H1 (cell line): ENCODE results near the gene PLVAP. TPM values are rescaled to one million over a fixed set of nuclear protein-coding genes. Genes with fewer than 3 reads are reported as not detected.

Source experiments
- CTCF ChIA-PET: fragments of 300-600 bp; sonication (Branson Sonifier 250); formaldehyde crosslinking; loops from one replicate; lab custom pipeline; 2021; ENCODE audit not compliant: partially characterized antibody; lab: Charles Lee
- POLR2A ChIA-PET: fragments of 300-600 bp; sonication (Branson Sonifier 250); formaldehyde crosslinking; loops from one replicate; lab custom pipeline; 2021; ENCODE audit warnings: inconsistent platforms; ENCODE audit not compliant: partially characterized antibody; lab: Charles Lee
- DNase-seq, 2 experiments: peaks; one replicate each; pipeline versions ENCODE4 v3.0.0 to v3.0.0-alpha.2; 2010 to 2022; ENCODE audit warnings: low spot score in 2 of 2, low read depth in 1 of 2, mixed read lengths in 1 of 2
- FAIRE-seq: peaks from 2 replicates; lab custom pipeline; 2011; peaks lifted over from hg19 to GRCh38; lab: Jason Lieb, UNC
- H2AFZ ChIP-seq: 2 replicates; pipeline ENCODE4 v1.8.1; 2012; ENCODE audit warnings: low read length, inconsistent platforms
- H2AK5ac ChIP-seq: 2 replicates; pipeline ENCODE4 v1.6.1; 2013; ENCODE audit warnings: low read depth, low read length
- H2BK120ac ChIP-seq: replicated peaks from 2 replicates; pipeline ENCODE3; 2013; ENCODE audit warnings: low read depth, low read length, inconsistent platforms
- H2BK12ac ChIP-seq: 2 replicates; pipeline ENCODE4 v1.6.1; 2013; ENCODE audit warnings: low read depth, low read length
- H2BK15ac ChIP-seq: 2 replicates; pipeline ENCODE4 v1.6.1; 2013; ENCODE audit warnings: low read length
- H2BK20ac ChIP-seq: 2 replicates; pipeline ENCODE4 v1.6.1; 2013; ENCODE audit warnings: low read length
- H2BK5ac ChIP-seq: 2 replicates; pipeline ENCODE4 v1.6.1; 2013; ENCODE audit warnings: low read depth, low read length
- H3K14ac ChIP-seq: 2 replicates; pipeline ENCODE4 v1.6.1; 2013; ENCODE audit warnings: inconsistent platforms; ENCODE audit not compliant: insufficient read length
- H3K18ac ChIP-seq: 2 replicates; pipeline ENCODE4 v1.6.1; 2013; ENCODE audit warnings: low read length; ENCODE audit errors: extremely low read depth
- H3K23ac ChIP-seq: 2 replicates; pipeline ENCODE4 v1.6.1; 2013; ENCODE audit warnings: inconsistent platforms; ENCODE audit not compliant: insufficient read length
- H3K23me2 ChIP-seq: 2 replicates; pipeline ENCODE4 v1.6.1; 2013; ENCODE audit warnings: low read depth, low read length
- H3K27ac ChIP-seq: 2 replicates; pipeline ENCODE4 v1.6.1; 2011; ENCODE audit warnings: low read depth, low read length, inconsistent platforms
- H3K27me3 ChIP-seq, 4 experiments: replicated peaks in 1 of 4; 1 replicate in 1 of 4; 2 replicates in 3 of 4; pipeline versions ENCODE4 v1.6.1 to v1.8.1; 2011 to 2013; ENCODE audit warnings: low read length in 3 of 4, mild to moderate bottlenecking in 3 of 4, inconsistent platforms in 2 of 4, mixed read lengths in 2 of 4, moderate library complexity in 1 of 4; ENCODE audit not compliant: control insufficient read depth in 3 of 4, insufficient read depth in 3 of 4; ENCODE audit errors: extremely low read depth in 1 of 4
- H3K36me3 ChIP-seq, 4 experiments: 2 replicates each; pipeline versions ENCODE4 v1.6.1 to v1.8.1; 2011 to 2013; ENCODE audit warnings: mild to moderate bottlenecking in 4 of 4, low read length in 3 of 4, moderate library complexity in 2 of 4, control low read depth in 1 of 4, inconsistent platforms in 1 of 4; ENCODE audit not compliant: insufficient read depth in 4 of 4, control insufficient read depth in 2 of 4
- H3K4ac ChIP-seq: replicated peaks from 2 replicates; pipeline ENCODE3; 2013; ENCODE audit warnings: low read length, low read depth, mixed read lengths, inconsistent platforms; ENCODE audit not compliant: insufficient read length
- H3K4me1 ChIP-seq, 4 experiments: replicated peaks in 1 of 4; 1 replicate in 1 of 4; 2 replicates in 3 of 4; pipeline versions ENCODE4 v1.6.1 to v1.8.1; 2011 to 2013; ENCODE audit warnings: low read length in 3 of 4, inconsistent platforms in 2 of 4, mixed read lengths in 1 of 4; ENCODE audit not compliant: insufficient read depth in 4 of 4, control insufficient read depth in 3 of 4
- H3K4me2 ChIP-seq, 2 experiments: 2 replicates each; pipeline versions ENCODE4 v1.6.1 to v1.8.1; 2011 to 2013; ENCODE audit warnings: low read depth in 2 of 2, low read length in 2 of 2, control low read depth in 1 of 2, inconsistent platforms in 1 of 2, mild to moderate bottlenecking in 1 of 2; ENCODE audit not compliant: insufficient read depth in 1 of 2
- H3K4me3 ChIP-seq, 4 experiments: fragments of 200-600, 300-600 bp in 1 of 4; sonication (generic), shearing (Covaris generic), sonication (Bioruptor Twin) in 1 of 4; 2 replicates each; pipeline versions ENCODE4 v1.5.1 to v1.8.1; 2011 to 2016; ENCODE audit warnings: low read length in 4 of 4, low read depth in 3 of 4, control low read depth in 2 of 4, inconsistent platforms in 2 of 4, mild to moderate bottlenecking in 2 of 4, mixed read lengths in 1 of 4, moderate library complexity in 1 of 4; ENCODE audit not compliant: insufficient read depth in 2 of 4; ENCODE audit errors: extremely low read depth in 1 of 4
- H3K56ac ChIP-seq: replicated peaks from 2 replicates; pipeline ENCODE3; 2013; ENCODE audit warnings: low read depth, mild to moderate bottlenecking, mixed read lengths, low read length, inconsistent platforms; ENCODE audit not compliant: insufficient read length
- H3K79me1 ChIP-seq: 2 replicates; pipeline ENCODE4 v1.6.1; 2013; ENCODE audit warnings: low read depth, low read length, control low read depth
- H3K79me2 ChIP-seq, 2 experiments: 2 replicates each; pipeline versions ENCODE4 v1.6.1 to v1.8.1; 2012 to 2013; ENCODE audit warnings: low read length in 2 of 2, mild to moderate bottlenecking in 2 of 2, inconsistent platforms in 1 of 2; ENCODE audit not compliant: insufficient read depth in 2 of 2, control insufficient read depth in 1 of 2
- H3K9ac ChIP-seq, 4 experiments: replicated peaks in 1 of 4; 1 replicate in 1 of 4; 2 replicates in 3 of 4; pipeline versions ENCODE4 v1.6.1 to v1.8.1; 2011 to 2013; ENCODE audit warnings: low read depth in 3 of 4, low read length in 3 of 4, control low read depth in 2 of 4, mild to moderate bottlenecking in 2 of 4, moderate library complexity in 2 of 4, inconsistent platforms in 1 of 4; ENCODE audit errors: extremely low read depth in 1 of 4
- H3K9me3 ChIP-seq, 2 experiments: 2 replicates each; pipeline versions ENCODE4 v1.6.1 to v1.8.1; 2012 to 2013; ENCODE audit warnings: mild to moderate bottlenecking in 2 of 2, moderate library complexity in 2 of 2, control low read depth in 1 of 2, inconsistent platforms in 1 of 2, low read depth in 1 of 2, low read length in 1 of 2, mixed read lengths in 1 of 2; ENCODE audit not compliant: insufficient read depth in 2 of 2
- H4K20me1 ChIP-seq, 2 experiments: replicated peaks in 1 of 2; 2 replicates each; pipeline versions ENCODE3 to v1.8.1; 2011 to 2013; ENCODE audit warnings: inconsistent platforms in 2 of 2, low read length in 2 of 2, mild to moderate bottlenecking in 1 of 2; ENCODE audit not compliant: insufficient read depth in 2 of 2, control insufficient read depth in 1 of 2
- H4K5ac ChIP-seq: 2 replicates; pipeline ENCODE4 v1.6.1; 2013; ENCODE audit warnings: low read length, low read depth, mixed read lengths, inconsistent platforms; ENCODE audit not compliant: insufficient read length
- H4K8ac ChIP-seq: 2 replicates; pipeline ENCODE4 v1.8.0; 2013; ENCODE audit warnings: mild to moderate bottlenecking, moderate library complexity, low read length, inconsistent platforms; ENCODE audit not compliant: insufficient read depth; ENCODE audit errors: extremely low read depth
- H4K91ac ChIP-seq: replicated peaks from 2 replicates; pipeline ENCODE3; 2013; ENCODE audit warnings: low read length, mixed read lengths, inconsistent platforms; ENCODE audit not compliant: insufficient read length
- BRCA1 ChIP-seq: IDR thresholded peaks from 2 replicates; pipeline ENCODE4 v1.6.1; 2012; ENCODE audit warnings: low read depth, low read length, improper control_type of control experiment
- CBX5 ChIP-seq: fragments of 300-800, 300-1000 bp; sonication (generic); IDR thresholded peaks from 2 replicates; pipeline ENCODE4 v1.7.1; 2016; ENCODE audit warnings: antibody characterized with exemption, low read length, low read depth
- CBX8 ChIP-seq: fragments of 300-800, 300-1000 bp; sonication (generic); IDR thresholded peaks from 2 replicates; pipeline ENCODE4 v1.7.1; 2016; ENCODE audit warnings: low read depth, low read length, borderline replicate concordance
- CREB1 ChIP-seq: IDR thresholded peaks from 2 replicates; pipeline ENCODE4 v1.6.1; 2012; ENCODE audit warnings: inconsistent platforms
- JUND ChIP-seq: IDR thresholded peaks from 2 replicates; pipeline ENCODE4 v1.6.1; 2011; ENCODE audit warnings: mild to moderate bottlenecking, improper control_type of control experiment, low read length
- MAFK ChIP-seq: IDR thresholded peaks from 2 replicates; pipeline ENCODE4 v1.6.1; 2012; ENCODE audit warnings: low read depth, mild to moderate bottlenecking, improper control_type of control experiment, low read length
- NANOG ChIP-seq: IDR thresholded peaks from 2 replicates; pipeline ENCODE4 v1.6.1; 2011; ENCODE audit warnings: low read length, low read depth, mild to moderate bottlenecking, inconsistent platforms; ENCODE audit not compliant: insufficient read depth, poor library complexity, severe bottlenecking
- RAD21 ChIP-seq, 2 experiments: IDR thresholded peaks in 1 of 2; conservative IDR thresholded peaks in 1 of 2; 2 replicates each; pipeline ENCODE4 v1.6.1; 2011; ENCODE audit warnings: low read depth in 2 of 2, low read length in 2 of 2, improper control_type of control experiment in 1 of 2, inconsistent platforms in 1 of 2, mild to moderate bottlenecking in 1 of 2, moderate library complexity in 1 of 2
- RNF2 ChIP-seq: fragments of 200-900, 300-1000 bp; sonication (generic); IDR thresholded peaks from 2 replicates; pipeline ENCODE4 v1.7.1; 2016; ENCODE audit warnings: borderline replicate concordance, low read depth, mild to moderate bottlenecking, antibody characterized with exemption, low read length; ENCODE audit not compliant: poor library complexity, severe bottlenecking; ENCODE audit errors: missing control alignments
- TAF1 ChIP-seq: IDR thresholded peaks from 2 replicates; pipeline ENCODE4 v1.6.1; 2011; ENCODE audit warnings: mild to moderate bottlenecking, low read depth, low read length
- YY1 ChIP-seq: IDR thresholded peaks from 2 replicates; pipeline ENCODE4 v1.6.1; 2011; ENCODE audit warnings: low read depth, mild to moderate bottlenecking, low read length
- WGBS, 2 experiments: shearing (Covaris generic) in 1 of 2; methylation state at CpG; one replicate each; pipeline versions ENCODE4 v1.1.6 to v1.1.7; 2013 to 2015; ENCODE audit warnings: low lambda C conversion rate in 2 of 2, mixed read lengths in 2 of 2, inconsistent platforms in 1 of 2, low coverage in 1 of 2, missing lambda C conversion rate in 1 of 2; ENCODE audit not compliant: insufficient replicate concordance in 2 of 2, insufficient coverage in 1 of 2, insufficient read length in 1 of 2; ENCODE audit errors: extremely low coverage in 1 of 2, missing lambda C conversion rate in 1 of 2; 5-methylcytosine and 5-hydroxymethylcytosine counted together
- polyA plus RNA-seq, 7 experiments: library from polyadenylated mRNA; depleted of rRNA in 3 of 7; stranded (reverse) in 5 of 7; unstranded in 2 of 7; fragments of >200 nt in 5 of 7; fragments of 200-250 nt in 2 of 7; gene quantifications; 1 replicate in 5 of 7; 2 replicates in 1 of 7; 4 replicates in 1 of 7; pipeline versions ENCODE4 v1.2.1 to v1.2.3, GENCODE V29; 2011 to 2013; ENCODE audit warnings: missing spikeins in 2 of 7, mixed read lengths in 2 of 7
- total RNA-seq: library from RNA; stranded (reverse); fragmentation: NEBNext Ultra II Directional; extraction: Animal tissue kit (Norgen Biotek cat#: 25700); gene quantifications from 2 replicates; pipeline ENCODE4 v1.2.1, GENCODE V29; 2021
- TF ChIP-seq, protein P1 (sequence below): IDR thresholded peaks from 2 replicates; pipeline ENCODE4 v1.6.1; 2011; ENCODE audit warnings: low read length, improper control_type of control experiment

Gene PLVAP
- total and polyA plus RNA-seq, 2 of the 8 experiments (the other 6 are each of a cell fraction or from before 2014, with no cell fraction given) = 0.32 TPM; not detected in 1

DNA sequence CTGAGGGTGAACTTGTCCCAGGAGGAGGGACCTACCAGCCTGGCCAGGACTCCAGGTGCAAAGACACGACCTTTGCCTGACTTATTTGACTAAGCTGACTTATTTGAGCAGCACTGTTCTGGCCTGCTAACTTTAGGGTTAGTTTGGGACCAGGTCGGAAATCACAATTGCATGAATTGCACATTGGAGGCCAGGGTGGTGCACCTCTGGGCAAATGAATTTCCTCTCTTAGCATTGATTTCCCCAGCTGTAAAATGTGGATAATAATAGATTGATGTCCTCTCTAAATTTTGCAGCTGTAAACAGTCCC lies 29.7 kb upstream of the PLVAP start:
- Histone ChIP-seq H2BK120ac (no peak overlapping the region), H3K14ac (no peak overlapping the region), H3K23ac (no peak overlapping the region), H3K79me1 (no peaks in the 10 kb centered on the region; the same call in 1 of the 2 replicates), H3K79me2 (peaks cover 0 to 4% of the 10 kb centered on the region in 2 experiments; a peak in 1 of 4 replicates), H3K36me3 (peaks cover 0 to 7% (median 1%) of the 10 kb centered on the region in 4 experiments; a peak in 2 of 8 replicates), H2BK5ac (no peak overlapping the region), H3K56ac (no peak overlapping the region), H3K27me3 (no peaks in the 10 kb centered on the region), H3K4me1 (peaks cover 4 to 23% (median 14%) of the 10 kb centered on the region in 4 experiments), H3K23me2 (peaks cover 10% of the 10 kb centered on the region; the same call in 1 of the 2 replicates), H4K8ac (no peak overlapping the region), H4K5ac (no peak overlapping the region), H3K9ac (no peak overlapping the region), H3K27ac (no peak overlapping the region), H2AK5ac (0 out of 2 replicates have a peak overlapping the region, but pooled peaks have one; percentile 39), H2BK12ac (no peak overlapping the region), H4K91ac (no peak overlapping the region), H2BK20ac (no peak overlapping the region), H2BK15ac (0 out of 2 replicates have a peak overlapping the region, but pooled peaks have one; percentile 18), H3K4me2 (peak overlapping the region in 1 of 2 experiments; percentile 79; a peak in 1 of 4 replicates), H3K18ac (no peak overlapping the region), H4K20me1 (no peaks in the 10 kb centered on the region), H3K9me3 (no peaks in the 10 kb centered on the region), H3K4ac (no peak overlapping the region), H3K4me3 (no peak overlapping the region), H2AFZ (no peak overlapping the region)
- ChIA-PET POLR2A (interaction anchor here (0.7 to 4.9 kb wide), 3 partner anchors 10 to 114 kb away, joined by 3 to 44 read pairs (median 3); partner anchors contain the start of gene MVB12A), CTCF (interaction anchor here (1.1 to 1.5 kb wide), 2 partner anchors 13 to 22 kb away, joined by 4 to 8 read pairs; partner anchors contain the start of gene CCDC194)
- FAIRE-seq (no peak), DNase-seq (no peak)
- WGBS, 2 experiments = 77% methylated on average over 2 of the region's 2 CpGs; no CpG with 5 or more reads in 1 of the 2 experiments
- TF ChIP-seq TAF1 (no peak), CREB1 (no peak), RNF2 (no peak), CBX5 (no peak), BRCA1 (no peak), YY1 (no peak), MAFK (no peak), JUND (no peak), CBX8 (no peak), RAD21 (IDR thresholded peaks at IDR 0.05 in 1 of 2, conservative IDR thresholded peaks at IDR 0.05 in 1 of 2; ENCODE audit: low read depth in 2 of 2, low read length in 2 of 2) (no peak), NANOG (no peak)
- TF ChIP-seq, protein P1, sequence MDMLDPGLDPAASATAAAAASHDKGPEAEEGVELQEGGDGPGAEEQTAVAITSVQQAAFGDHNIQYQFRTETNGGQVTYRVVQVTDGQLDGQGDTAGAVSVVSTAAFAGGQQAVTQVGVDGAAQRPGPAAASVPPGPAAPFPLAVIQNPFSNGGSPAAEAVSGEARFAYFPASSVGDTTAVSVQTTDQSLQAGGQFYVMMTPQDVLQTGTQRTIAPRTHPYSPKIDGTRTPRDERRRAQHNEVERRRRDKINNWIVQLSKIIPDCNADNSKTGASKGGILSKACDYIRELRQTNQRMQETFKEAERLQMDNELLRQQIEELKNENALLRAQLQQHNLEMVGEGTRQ = no peak
